Glutamatergic neuron (in vitro differentiated cells): ENCODE data around the gene PTPN11. TPM values are rescaled to one million over a fixed set of nuclear protein-coding genes. Genes with fewer than 3 reads are reported as not detected.

Experiments used
- DNase-seq: peaks from one replicate; pipeline ENCODE4 v3.0.0; 2022
- H3K27ac Mint-ChIP-seq: one replicate; pipeline ENCODE4 v1.8.0; 2020; ENCODE audit warnings: mild to moderate bottlenecking, mixed read lengths, inconsistent platforms; ENCODE audit not compliant: unreplicated experiment
- H3K27me3 Mint-ChIP-seq: one replicate; pipeline ENCODE4 v1.8.0; 2020; ENCODE audit warnings: mild to moderate bottlenecking, moderate library complexity, mixed read lengths, inconsistent platforms; ENCODE audit not compliant: unreplicated experiment
- H3K36me3 Mint-ChIP-seq: one replicate; pipeline ENCODE4 v1.8.0; 2020; ENCODE audit warnings: mild to moderate bottlenecking, mixed read lengths, inconsistent platforms; ENCODE audit not compliant: unreplicated experiment
- H3K4me1 Mint-ChIP-seq: one replicate; pipeline ENCODE4 v1.8.0; 2020; ENCODE audit warnings: mild to moderate bottlenecking, low read depth, mixed read lengths, inconsistent platforms; ENCODE audit not compliant: unreplicated experiment
- H3K4me3 Mint-ChIP-seq: one replicate; pipeline ENCODE4 v1.8.0; 2020; ENCODE audit warnings: mild to moderate bottlenecking, mixed read lengths, inconsistent platforms; ENCODE audit not compliant: unreplicated experiment
- H3K9me3 Mint-ChIP-seq: one replicate; pipeline ENCODE4 v1.8.0; 2020; ENCODE audit warnings: mild to moderate bottlenecking, moderate library complexity, mixed read lengths, inconsistent platforms; ENCODE audit not compliant: unreplicated experiment
- CTCF ChIP-seq: fragments of 200-600 bp; sonication (generic); IDR thresholded peaks from one replicate; pipeline ENCODE4 v1.5.0; 2021; ENCODE audit not compliant: partially characterized antibody, unreplicated experiment
- total RNA-seq: library from RNA; stranded (reverse); fragmentation: NEBNext Ultra II Directional; extraction: Animal tissue kit (Norgen Biotek cat#: 25700); gene quantifications from one replicate; pipeline ENCODE4 v1.2.1, GENCODE V29; 2021; ENCODE audit not compliant: unreplicated experiment

PTPN11 gene
- total RNA-seq, 1 donor from 2014 or later: 68.7 TPM

GRCh38 chr12:112549031-112549430, 130.3 kb downstream of the PTPN11 start:
- Mint-ChIP-seq H3K27me3 (peaks cover 7% of the 10 kb centered on the region), H3K27ac (no peak overlapping the region), H3K4me3 (no peak overlapping the region), H3K4me1 (no peaks in the 10 kb centered on the region), H3K36me3 (peaks cover 9% of the 10 kb centered on the region), H3K9me3 (peaks cover 4% of the 10 kb centered on the region)
- no peak for DNase-seq
- TF ChIP-seq CTCF: no peak

GRCh38 chr12:112551681-112552080, 132.9 kb downstream of the PTPN11 start:
- DNase-seq: no peak
- Mint-ChIP-seq H3K27ac (no peak overlapping the region), H3K4me1 (no peaks in the 10 kb centered on the region)

GRCh38 chr12:112555621-112556233, 137.0 kb downstream of the PTPN11 start:
- H3K4me1 Mint-ChIP-seq: peaks cover 7% of the 10 kb centered on the region
- peaks cover 5% of the 10 kb centered on the region for H3K36me3 Mint-ChIP-seq
- DNase-seq: no peak
- no peak overlapping the region for H3K4me3 Mint-ChIP-seq
- TF ChIP-seq CTCF: peak; percentile 50
- peaks cover 5% of the 10 kb centered on the region for H3K27me3 Mint-ChIP-seq
- peaks cover 4% of the 10 kb centered on the region for H3K9me3 Mint-ChIP-seq
- no peak overlapping the region for H3K27ac Mint-ChIP-seq

More at GRCh38 chr12:112551681-112552080, 132.9 kb downstream of the PTPN11 start:
- peaks cover 9% of the 10 kb centered on the region for H3K36me3 Mint-ChIP-seq
- H3K27me3 Mint-ChIP-seq: peaks cover 5% of the 10 kb centered on the region
- TF ChIP-seq CTCF: no peak
- H3K4me3 Mint-ChIP-seq: no peak overlapping the region
- H3K9me3 Mint-ChIP-seq: peaks cover 4% of the 10 kb centered on the region

GRCh38 chr12:112557951-112558630, 139.3 kb downstream of the PTPN11 start:
- H3K36me3 Mint-ChIP-seq: peaks cover 3% of the 10 kb centered on the region
- peaks cover 3% of the 10 kb centered on the region for H3K27me3 Mint-ChIP-seq
- no peak for DNase-seq
- no peak overlapping the region for H3K4me3 Mint-ChIP-seq
- peaks cover 2% of the 10 kb centered on the region for H3K9me3 Mint-ChIP-seq
- H3K27ac Mint-ChIP-seq: no peak overlapping the region
- TF ChIP-seq CTCF: no peak
- H3K4me1 Mint-ChIP-seq: peaks cover 7% of the 10 kb centered on the region

Other genes starting within 250 kb of the PTPN11 start
- gene HECTD4, start 36.5 kb upstream of the PTPN11 start, total RNA-seq: 261 TPM
- 967 TPM for gene RPL6, start 9.3 kb upstream of the PTPN11 start, total RNA-seq